NCI-H345 treated with DMSO at 0.1 percent for 48 hours (cell line): ENCODE data around the gene KIF12.

Experiments
- DNase-seq: peaks from one replicate; lab custom pipeline; 2025; ENCODE audit not compliant: unreplicated experiment; lab: John Stamatoyannopoulos, UW

KIF12 gene

DNA sequence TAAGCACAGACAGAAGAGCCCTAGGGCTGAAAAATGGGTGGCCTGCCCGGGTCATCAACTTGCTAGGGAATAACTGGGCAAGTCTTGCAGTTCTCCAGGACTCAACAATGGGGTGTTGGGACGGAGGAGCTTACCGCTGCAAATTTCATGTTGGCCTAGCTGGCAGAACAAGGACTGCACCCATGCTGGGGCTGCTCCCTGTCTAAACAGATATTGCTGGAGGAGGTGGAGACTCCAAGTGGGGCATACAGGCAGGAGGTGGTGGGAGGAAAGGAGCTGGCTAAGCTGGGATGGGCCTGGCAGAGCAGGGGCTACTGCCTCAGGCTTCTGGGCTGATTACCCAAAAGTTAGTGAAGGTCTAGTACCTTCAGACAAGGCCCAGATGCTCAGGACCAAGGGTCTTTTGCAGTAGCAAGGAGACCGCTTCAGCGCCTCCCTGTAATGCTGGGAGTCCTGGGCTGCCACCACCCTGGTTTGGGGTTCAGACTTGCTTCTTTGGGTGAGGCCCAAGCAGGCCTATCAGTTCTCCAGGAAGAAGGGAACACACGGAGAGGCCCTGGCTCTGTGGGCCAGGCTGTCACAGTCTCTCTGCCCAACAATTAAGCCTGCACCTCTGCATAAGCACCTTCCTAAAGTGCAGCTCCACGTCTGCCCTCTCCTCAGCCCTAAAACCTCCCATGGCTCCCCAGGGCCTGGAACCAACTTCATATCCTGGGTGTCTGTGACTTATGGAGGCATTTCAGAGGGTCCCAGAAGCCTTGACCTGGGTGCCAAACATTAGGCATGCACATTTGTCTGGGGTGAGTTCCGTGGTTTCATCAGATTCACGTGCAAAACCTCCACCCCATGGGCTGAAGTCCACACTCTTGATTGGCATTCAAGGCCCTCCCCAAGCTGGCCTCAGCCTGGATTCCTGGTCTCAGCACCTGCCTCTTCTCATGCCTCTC lies 24.2 kb upstream of the KIF12 start:
- no peak for DNase-seq

DNA sequence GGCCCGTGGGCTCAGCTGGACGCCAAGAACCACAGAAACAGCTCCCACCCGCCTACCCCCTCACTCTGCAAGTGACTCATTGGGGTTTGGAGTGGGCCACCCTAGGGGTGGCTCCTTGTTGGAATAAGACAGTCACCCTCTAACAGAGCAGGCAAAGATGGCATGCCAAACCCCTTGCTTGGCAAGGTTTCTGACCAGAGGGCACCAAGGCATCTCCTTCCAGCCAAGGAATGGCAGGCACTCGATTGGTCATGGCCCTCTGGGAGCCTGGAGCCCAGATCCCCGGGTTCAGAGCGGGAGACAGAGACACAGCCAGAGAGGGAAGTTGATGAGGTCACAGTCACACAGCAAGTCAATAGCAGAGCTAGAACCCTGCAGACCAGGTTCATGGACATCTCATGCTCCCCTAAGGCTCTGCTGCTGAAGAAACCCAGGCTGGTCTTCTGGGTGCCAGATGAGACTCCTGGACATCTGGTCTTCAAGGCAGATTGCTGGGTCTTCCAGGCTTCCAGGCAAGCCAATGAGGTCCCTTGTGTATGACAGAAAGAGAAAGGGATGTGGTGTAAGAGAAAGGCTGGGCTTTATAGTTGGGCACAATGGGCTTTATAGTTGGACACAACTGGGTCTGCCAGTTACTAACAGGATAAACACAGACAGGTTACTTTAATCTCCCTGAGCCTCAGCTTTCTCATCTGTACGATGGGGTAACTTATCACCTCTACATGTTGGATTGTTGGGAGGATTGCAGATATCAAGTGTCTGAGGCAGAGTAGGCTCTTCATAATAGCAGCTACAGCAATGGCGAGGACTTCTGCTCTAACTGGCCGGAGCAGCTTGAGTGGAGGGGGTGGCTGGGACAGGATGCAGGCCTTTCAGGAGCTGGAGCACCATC lies 23.3 kb upstream of the KIF12 start:
- no peak for DNase-seq

DNA sequence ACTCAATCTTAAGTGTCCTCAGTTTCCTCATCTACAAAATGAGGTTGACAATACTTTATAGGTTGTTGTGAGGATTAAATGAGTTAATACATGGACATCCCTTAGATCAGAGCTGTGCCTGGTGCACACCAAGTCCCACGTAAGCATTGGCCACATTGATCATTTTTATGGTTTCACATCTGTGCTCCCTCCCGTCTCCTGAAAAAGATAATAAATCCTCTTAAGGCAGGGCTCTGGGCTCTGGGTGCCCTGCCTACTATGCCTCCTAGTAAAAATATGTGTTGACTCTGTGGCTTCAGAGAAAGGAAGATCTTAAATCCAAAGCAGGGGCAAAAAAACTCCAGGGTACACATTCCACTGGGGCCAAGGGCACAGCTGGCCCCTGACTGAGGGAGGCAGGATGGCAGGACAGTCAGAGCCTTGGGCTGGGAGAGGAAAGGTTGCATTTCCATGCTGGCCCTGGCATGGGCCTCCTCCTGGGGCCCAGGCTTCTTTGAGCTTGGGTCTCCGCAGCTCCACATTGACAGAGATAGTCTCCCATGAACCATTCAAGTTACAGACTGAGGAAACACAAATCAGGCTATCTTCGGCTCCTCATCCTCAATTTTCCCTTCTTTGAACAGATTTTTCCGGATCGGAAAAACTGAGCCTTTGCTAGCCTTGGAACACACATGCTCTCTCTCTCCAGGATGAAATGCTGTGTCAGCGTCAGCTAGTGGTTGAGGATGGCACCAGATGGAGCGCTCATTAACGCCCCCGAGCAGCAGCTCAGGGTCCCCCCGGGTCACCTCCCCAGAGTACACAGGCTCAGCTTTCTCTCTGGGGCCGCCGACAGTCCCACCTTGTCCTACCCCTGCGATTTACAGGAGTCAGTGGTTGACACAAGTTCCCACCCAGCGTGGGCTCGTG lies 22.4 kb upstream of the KIF12 start:
- no peak for DNase-seq

DNA sequence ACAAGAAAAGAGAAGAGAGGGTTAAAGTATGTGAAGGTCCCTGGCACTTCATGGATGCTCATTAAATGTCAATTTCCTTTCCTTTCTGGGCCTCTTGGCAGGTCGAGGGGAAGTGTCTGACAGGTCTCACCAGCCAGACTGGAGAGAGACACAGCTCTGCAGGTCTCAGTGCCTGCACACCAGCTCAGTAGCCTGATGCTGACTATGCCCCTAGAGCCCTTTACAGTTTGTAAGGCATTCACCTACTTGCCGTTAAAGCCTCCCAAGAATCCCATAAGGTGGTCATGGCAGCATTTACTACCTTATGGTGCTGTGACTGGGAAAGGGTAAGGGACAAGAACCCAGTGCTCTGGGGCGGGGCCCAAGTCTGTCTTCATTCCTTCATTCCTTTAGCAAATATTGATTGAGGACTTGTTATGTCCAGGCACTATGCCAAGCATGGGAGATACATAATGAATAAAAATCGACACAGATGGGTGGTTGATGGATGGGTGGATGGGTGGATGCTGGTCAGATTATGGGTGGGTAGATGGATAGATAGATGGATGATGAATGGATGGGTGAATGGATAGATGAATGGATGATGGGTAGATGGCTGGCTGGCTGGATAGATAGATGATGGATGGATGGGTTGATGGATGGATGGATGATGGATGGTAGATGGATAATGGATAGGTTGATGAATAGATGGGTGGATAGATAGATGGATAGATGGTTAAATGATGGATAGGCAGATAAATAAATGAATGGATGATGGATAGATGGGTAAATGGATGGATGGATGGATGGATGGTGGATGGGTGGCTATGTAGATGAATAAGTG lies 21.3 kb upstream of the KIF12 start:
- no peak for DNase-seq

DNA sequence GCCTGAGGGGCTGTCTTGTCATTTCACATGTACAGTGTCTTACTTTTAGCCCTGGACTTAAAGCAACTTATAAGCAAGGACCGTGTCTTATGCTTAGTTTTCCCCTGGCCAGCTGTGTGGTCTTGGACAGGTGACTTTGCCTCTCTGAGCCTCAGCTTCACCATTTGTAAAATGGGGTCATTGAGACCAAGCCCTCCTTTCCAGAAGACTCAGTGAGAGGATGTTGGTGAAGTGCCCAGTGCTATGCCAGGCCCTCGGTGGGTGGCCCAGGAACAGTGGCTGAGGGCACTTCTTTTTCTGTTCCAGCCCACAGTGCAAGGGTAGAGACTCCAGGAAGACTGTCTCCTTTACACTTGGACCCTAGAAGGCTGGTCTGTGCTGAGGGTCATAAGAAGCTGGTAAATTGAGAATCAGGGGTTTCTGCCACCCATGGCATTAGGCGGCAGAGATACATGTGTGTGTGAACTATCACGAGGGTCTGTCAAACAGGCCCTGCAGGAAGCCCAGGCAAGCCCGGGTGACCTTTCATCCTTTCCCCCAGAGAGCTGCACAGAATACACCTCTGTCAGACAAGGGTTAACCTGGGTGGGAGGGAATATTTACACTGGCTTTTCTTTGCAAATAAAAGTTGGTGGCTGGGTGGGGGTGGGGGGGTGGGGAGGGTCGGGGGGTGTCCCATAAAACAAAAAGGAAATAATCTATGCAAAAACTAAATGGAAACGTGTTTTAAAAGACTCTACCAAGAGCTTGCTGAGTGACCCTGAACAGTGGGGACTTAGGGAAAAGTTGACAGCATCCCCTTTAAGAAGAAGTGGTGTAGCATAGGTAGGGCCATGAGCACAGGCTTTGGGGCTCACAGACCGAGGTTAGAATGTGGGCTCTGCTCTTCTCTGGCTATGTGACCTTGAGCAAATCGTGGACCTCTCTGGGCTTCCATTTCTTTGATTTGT lies 20.4 kb upstream of the KIF12 start:
- DNase-seq, result no peak

DNA sequence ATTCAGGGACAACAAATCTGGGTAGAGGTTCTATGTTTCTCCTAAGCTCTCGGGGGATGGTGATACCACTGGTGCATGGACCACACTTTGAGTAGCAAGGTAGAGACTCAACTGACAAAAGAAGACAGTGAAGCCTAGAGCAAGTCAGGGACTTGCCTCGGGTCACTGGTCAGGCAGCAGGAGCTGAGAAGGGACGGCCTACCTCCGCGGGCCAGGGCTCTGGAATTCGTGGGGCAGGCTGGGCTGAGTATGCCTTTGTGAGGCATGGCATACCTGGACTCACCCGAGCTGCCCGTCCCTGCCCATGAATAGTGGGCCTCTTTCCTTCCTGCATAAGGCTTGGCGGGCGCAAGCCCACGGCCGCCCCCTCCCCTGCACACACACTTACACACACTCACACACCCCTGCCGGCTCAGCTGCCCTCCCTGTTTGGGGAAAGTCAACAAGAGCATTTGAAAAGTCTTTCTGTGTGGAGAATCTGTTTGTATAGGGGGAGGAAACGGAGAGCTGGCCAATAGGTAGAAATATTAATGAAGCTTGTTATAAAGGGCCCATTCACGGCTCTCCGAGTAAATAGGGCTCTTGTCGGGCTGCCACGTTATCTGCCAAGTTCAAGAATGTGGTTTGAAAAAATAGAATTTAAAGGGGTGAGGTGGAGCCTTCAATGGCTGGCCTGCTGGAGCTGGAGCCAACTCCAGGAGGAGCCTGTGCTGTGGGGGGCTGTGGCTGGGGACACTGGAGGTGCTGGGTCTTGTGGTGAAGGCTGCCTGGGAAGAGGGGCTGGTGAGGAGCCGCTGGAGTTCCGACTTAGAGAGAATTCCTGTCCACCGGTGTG lies 19.1 kb upstream of the KIF12 start:
- DNase-seq, result no peak

DNA sequence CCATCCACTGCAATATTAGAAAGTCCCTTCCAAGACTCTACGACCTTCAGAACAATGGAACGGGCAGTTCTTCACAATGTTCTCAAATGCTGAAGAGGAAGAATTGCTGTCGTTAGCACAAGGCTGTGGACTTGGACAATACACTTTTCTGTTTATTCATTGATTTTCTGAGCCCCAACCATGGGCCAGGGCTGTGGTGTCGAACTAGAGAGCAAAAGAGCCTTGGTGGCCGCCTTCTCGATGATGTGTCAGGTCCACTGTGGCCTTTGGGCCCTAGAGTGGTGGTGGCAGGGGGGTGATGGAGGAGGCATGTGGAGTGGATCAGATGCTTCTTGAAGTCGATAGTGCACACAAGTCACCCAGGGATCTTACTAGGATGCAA lies 18.5 kb upstream of the KIF12 start:
- DNase-seq, result no peak

DNA sequence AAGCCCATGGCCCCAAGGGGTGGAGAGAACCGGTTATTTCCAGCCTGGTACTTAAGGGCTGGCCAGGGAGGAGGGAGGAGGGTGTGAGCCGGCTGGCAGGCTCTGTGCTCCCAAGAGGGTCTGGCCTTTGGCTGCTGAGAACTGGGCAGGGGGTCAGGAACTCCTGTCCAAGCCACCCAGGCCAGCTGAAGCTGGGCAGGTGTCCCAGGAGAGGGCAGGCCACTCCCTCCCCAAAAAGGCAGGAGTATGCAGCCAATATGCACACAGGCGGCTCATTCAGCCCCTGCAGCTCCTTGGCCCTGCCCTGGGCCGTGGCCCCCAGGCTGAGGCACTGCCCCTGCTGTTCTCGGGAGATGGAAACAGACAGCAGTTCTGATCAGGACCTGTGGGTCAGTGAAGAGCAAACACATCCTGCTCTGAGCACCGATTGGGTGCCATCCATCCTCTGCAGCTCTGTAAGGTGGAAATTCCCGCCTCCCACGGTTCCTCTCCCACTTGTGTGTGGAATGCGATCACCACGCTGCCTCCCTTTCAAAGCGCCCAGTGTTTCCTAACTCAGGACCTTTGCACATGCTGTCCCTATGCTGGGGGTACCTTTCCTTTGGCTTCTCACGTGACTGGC lies 17.1 kb upstream of the KIF12 start:
- no peak for DNase-seq

DNA sequence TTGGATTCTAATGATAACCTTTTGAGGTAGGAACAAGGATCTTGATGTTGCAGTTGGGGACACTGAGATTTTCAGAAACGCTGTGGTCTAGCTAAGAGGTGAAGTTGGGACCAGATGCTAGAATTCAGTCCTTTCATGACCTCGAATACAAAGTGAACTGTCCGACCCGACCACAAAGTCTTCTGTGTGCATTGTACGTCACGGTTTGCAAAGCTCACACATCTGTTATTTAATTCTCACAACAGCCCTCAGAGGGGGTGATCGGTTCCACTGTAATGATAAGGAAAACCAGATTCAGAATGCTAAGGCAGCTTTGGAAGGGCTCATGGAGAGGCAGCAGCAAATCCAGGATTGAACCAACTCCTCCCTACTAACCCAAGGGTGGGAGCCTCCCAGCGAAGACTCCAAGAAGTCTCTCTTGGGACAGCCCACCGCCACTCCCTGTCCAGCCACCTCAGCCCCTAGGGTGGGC lies 16.6 kb upstream of the KIF12 start:
- no peak for DNase-seq

DNA sequence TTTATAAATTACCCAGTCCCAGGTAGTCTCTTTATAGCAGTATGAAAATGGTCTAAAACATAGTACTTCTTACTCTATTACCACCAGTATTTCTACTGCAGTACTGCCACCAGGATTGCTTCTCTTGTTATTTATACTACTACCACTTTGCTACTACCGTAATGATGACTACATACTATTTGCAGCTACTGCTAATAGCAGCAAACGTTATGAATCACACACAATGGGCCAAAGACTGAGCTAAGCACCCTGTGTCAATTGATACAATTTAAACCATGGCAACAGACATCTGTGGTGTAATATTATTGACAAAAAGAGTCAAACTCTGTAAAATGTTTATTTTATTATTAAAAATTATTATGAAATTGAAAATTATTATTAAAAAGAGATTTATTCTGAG lies 15.3 kb upstream of the KIF12 start:
- no peak for DNase-seq

DNA sequence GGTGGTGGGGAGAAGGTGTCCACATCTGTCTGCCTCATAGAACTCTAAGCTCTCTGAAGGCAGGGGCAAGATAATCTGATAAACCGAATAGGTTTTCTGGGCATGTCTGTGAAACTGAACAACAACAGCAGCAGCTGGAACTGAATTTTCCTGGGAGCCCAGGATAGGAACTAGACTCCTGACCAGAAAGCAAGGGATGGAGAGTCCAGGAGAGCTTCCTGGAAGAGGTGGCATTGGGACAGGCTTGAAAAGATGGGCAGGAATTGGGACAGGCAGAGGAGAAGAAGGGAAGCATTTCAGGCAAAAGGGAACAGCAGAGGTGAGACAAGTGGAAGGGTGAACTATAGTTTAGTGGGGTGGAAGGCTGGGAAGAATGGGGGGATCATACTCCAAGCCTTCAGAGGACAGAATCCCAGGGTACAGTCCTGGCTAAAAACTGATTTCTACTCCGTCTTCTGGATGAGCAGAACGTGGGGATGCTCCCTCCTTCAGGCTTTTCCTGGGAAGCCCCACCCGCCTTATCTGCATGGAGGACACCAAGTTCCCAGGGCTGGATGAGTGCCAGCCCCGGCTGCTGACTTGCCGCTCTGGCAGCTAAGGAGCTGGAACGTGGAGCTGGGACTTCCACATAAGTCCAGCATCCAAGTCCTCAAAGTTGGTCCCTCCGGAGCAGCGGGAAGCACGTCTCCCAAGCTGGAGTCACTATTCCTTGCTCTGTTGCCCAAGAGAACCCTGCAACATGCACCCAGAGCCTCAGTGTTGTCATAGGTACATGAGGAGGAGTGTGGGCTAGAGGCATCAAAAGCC lies 13.9 kb upstream of the KIF12 start:
- no peak for DNase-seq

DNA sequence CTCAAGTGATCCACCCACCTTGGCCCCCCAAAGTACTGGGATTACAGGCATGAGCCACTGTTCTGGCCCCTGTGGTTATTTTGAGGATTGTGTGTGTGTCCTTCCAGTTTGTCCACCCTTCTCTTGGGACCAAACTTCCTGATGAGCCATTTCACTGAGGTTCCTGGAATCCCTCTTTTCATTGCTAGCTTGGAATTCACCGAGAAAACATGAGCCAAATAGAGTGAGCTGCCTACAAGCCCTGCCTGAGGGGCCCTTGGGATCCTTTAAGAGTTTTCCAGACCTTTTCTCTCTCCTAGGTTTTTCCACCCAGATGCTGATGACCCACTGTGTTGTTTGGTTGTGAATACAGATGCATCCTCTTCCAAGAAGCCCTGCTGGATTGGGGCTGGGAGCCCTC lies 13.2 kb upstream of the KIF12 start:
- DNase-seq, result no peak

DNA sequence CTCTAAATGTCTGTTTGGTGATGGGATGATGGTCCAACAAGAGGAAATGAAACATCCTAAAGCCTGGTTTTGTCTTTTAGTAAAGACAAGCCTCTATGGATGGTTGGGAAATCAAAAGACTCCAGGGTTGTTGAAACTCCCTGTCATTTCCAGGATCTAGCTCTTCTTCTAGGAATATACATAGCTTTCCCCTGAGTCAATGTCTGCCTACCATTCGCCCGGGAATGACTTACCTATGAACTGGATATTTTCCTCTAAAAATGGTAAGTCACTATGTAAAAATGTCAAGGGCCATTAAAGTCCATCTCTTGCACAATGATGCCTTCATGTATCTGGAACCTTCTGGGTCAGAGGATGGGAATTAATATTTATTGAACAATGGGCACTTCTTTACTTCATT lies 11.1 kb upstream of the KIF12 start:
- no peak for DNase-seq

DNA sequence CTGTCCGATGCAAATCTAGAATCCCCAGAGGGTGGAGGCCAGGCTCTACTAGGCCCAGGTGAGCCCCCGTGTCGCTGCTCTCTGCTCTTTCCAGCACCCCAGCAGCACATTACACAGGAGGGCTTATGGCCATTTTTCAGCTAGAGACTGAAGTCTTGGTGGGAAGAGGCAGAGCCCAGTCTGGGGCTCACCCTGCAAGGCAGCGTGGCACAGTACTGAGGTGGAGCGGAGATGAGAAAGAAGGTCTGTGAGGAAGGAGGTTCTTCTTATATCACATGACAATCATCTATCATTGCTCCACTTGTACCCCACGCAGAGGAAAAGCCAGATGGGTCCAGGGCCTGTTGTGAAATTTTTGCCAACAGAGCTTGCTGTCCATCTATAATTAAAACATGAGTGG lies 10.0 kb upstream of the KIF12 start:
- DNase-seq, result no peak

DNA sequence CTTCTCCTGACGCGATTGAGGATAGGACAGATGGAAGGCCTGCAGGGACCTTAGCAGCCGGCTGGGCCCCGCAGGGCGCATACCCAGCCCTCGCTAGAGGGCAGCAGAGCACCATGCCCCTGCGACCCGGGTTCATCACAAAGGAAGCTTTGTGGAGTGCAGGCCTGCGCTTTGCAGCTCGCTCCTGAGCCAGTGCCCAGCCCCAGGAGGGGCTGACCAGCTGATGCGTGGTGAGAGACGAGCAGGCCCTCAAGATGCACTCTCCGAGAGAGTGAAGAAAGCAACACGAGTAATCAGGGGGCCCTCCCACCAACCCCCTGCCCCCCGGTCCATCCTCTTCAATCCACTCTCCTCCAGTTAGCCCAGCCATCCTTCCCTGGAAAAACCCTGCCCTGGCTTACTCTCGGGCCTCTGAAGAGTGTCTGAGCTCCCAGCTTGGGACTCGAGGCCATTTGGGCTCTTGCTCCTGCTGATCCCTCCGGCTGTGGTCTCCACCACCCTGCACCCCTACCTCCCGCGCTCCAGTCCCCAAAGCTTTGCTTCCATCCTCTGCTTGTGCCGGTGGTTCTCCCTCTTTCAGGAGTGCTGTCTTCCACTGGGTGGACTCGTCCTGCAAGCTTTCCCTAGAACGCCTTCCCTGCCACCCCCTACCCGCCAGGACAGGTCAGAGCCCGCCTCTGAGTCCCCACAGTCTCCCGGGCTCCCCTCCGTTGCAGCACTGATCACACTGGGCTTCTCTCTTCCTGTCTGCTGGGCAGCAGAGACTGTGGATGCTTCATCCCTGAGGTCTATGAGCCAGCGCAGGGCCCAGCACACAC lies 9.1 kb upstream of the KIF12 start:
- peak; percentile 46 for DNase-seq
